Fibroblast of lung (primary cell): ENCODE measurements around the gene KIAA0040.

Experiments
- CTCF ChIP-seq, 2 donors: IDR thresholded peaks in 1 of 2; conservative IDR thresholded peaks in 1 of 2; 1 replicate in 1 of 2; 2 replicates in 1 of 2; pipeline ENCODE4 v1.5.1; 2011 to 2012; ENCODE audit warnings: low read length in 2 of 2, control low read depth in 1 of 2, inconsistent platforms in 1 of 2, low read depth in 1 of 2, mild to moderate bottlenecking in 1 of 2
- EZH2 ChIP-seq: IDR thresholded peaks from 2 replicates; pipeline ENCODE4 v1.5.1; 2012; ENCODE audit warnings: low read length, control low read depth, mild to moderate bottlenecking; ENCODE audit errors: missing control alignments

GRCh38 chr1:175206687-175207086 is 14.1 kb upstream of the KIAA0040 start:
- TF ChIP-seq CTCF (conservative IDR thresholded peaks at IDR 0.05 in 1 of 2, IDR thresholded peaks at IDR 0.05 in 1 of 2; ENCODE audit: low read depth in 1 of 2, low read length in 2 of 2) = no peak
- no peak for TF ChIP-seq EZH2
